ENCODE data around the gene GORAB.

GORAB gene

DNA sequence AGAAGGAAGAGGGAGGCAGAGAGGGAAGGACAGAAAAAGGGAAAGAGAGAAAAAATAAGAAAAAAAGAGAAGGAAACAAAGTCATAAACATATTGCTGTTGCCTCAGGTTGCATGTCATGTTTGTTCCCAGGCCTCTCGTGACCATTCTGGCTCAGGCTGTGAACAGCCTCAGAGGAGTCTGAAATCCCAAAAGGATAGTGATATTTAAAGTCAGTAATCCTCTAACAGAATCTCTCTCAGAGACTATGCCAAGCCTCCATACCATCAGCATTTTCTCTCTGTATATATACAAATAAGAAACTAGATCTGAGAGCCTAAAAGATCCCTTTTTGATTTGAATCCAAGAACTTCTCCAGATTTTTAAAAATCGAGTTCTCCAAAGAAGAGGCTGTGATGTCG is 35.2 kb downstream of the GORAB start:
- WGBS: 91% methylated on average over 3 of the region's 3 CpGs
- Histone ChIP-seq H3K36me3 (ENCODE audit: insufficient read depth, low read length) (no peaks in the 10 kb centered on the region), H3K4me1 (ENCODE audit: insufficient read depth, low read length) (peaks cover 26% of the 10 kb centered on the region), H3K27ac (ENCODE audit: low read depth, low read length) (no peak overlapping the region), H3K4me3 (ENCODE audit: low read length) (no peak overlapping the region), H3K27me3 (ENCODE audit: insufficient read depth, low read length) (no peaks in the 10 kb centered on the region), H3K9me3 (ENCODE audit: insufficient read depth, low read depth, low read length) (no peaks in the 10 kb centered on the region), H3K9ac (ENCODE audit: low read depth, low read length) (no peak overlapping the region)

DNA sequence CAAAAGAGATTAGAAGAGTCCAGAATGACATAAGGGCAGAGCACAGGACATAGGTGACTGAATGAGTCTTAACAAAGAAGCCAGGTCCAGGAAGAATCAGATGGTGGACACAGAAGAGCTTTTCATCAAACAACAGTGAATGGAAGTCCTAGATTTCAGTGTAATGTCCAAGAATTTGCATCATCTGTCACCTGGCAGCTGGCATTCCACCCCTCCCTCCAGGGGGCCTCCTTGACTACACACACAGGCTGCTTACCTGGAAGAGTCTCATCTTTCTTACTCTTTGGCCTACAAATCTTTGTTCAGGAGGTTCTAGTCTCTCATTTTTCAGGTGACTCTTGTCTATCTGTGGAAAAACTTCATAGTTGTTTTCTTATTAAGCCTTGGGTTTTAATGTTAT is 36.2 kb downstream of the GORAB start:
- Histone ChIP-seq H3K27ac (ENCODE audit: low read depth, low read length) (no peak overlapping the region), H3K4me3 (ENCODE audit: low read length) (no peak overlapping the region), H3K9ac (ENCODE audit: low read depth, low read length) (no peak overlapping the region)

DNA sequence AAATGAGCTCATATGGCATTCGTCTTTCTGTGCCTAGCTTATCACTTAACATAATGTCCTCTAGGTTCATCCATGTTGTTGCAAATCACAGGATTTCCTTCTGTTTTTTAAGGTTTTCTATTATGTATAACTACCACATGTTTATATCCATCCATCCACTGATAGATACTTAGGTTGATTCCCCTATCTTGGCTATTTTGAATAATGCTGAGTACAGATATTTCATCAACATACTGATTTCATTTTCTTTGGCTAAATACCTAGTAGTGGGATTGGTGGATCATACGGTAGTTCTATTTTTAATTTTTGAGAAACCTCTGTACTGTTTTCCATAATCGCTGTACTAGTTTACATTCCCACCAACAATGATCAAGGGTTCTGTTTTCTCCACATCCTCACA is 45.0 kb downstream of the GORAB start:
- H3K4me3 ChIP-seq (ENCODE audit: low read length): no peak overlapping the region
- H3K4me1 ChIP-seq (ENCODE audit: insufficient read depth, low read length): peaks cover 20% of the 10 kb centered on the region
- H3K36me3 ChIP-seq (ENCODE audit: insufficient read depth, low read length): no peaks in the 10 kb centered on the region
- WGBS: 94% methylated on average over 2 of the region's 3 CpGs
- H3K27ac ChIP-seq (ENCODE audit: low read depth, low read length): no peak overlapping the region
- H3K9ac ChIP-seq (ENCODE audit: low read depth, low read length): no peak overlapping the region
- H3K9me3 ChIP-seq (ENCODE audit: insufficient read depth, low read depth, low read length): no peaks in the 10 kb centered on the region
- H3K27me3 ChIP-seq (ENCODE audit: insufficient read depth, low read length): no peaks in the 10 kb centered on the region

More for the DNA sequence above, 36.2 kb downstream of the GORAB start:
- no peaks in the 10 kb centered on the region for H3K36me3 ChIP-seq (ENCODE audit: insufficient read depth, low read length)
- H3K27me3 ChIP-seq (ENCODE audit: insufficient read depth, low read length): no peaks in the 10 kb centered on the region
- no peaks in the 10 kb centered on the region for H3K9me3 ChIP-seq (ENCODE audit: insufficient read depth, low read depth, low read length)
- peaks cover 16% of the 10 kb centered on the region for H3K4me1 ChIP-seq (ENCODE audit: insufficient read depth, low read length)

DNA sequence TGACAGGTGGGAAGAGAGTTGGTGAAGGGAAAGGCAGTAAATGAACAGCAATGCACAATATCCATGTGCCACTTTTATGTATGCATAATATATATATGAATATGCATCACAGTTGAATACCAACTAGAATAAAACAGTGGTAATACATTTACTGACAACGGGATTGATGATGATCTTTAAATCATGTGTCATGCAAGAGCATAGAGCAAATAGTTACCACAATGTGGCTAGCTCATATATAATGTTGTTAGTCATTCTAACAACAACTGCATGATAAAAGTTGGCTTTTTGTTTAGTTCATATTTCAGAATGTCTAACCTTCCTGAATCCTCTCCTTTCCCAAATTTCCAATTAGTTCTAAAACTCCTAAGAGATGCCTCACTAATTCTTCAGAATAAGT is 46.4 kb downstream of the GORAB start:
- Histone ChIP-seq H3K36me3 (ENCODE audit: insufficient read depth, low read length) (no peaks in the 10 kb centered on the region), H3K9me3 (ENCODE audit: insufficient read depth, low read depth, low read length) (no peaks in the 10 kb centered on the region), H3K4me3 (ENCODE audit: low read length) (no peak overlapping the region), H3K4me1 (ENCODE audit: insufficient read depth, low read length) (peaks cover 20% of the 10 kb centered on the region), H3K27ac (ENCODE audit: low read depth, low read length) (no peak overlapping the region), H3K9ac (ENCODE audit: low read depth, low read length) (no peak overlapping the region), H3K27me3 (ENCODE audit: insufficient read depth, low read length) (peaks cover 4% of the 10 kb centered on the region)
- WGBS: 100% methylated on average over 1 of the region's 1 CpG

DNA sequence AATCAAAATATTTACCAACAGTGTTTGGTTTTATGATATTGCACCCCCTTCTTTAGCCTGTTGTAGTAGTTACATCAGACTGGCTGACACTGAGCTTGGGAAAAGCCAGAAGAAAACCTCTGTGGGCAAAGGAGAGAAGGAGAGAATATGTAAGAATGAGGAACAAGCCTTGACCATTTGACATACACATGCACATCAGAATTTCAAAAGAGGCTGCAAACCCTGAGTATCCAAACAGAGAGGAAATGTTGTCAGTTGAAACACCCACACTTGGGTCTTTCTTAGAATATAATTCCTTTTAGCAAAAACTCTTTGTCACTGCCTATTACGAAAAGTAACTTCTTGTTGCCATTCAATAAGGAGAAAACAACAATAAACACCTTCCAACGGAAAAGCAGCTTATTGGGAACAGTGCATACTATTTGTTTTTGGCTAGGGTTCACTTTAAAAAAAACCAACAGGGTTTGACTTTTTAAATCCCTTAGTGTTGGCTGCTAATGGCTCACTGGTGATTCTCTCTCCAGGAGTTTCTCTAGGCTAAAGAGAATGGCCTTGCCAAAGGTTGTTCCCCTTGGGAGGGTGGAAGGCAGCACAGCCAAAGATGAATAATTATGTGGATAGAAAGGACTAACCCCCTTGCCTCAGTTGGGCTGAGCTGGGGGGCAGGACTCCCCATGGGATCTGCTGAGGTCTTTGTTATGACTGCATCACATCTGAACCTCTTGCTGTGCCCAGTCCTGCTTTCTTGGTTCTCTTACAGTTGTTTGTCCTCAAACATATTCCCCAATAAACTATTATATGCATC is 48.9 kb downstream of the GORAB start:
- Histone ChIP-seq H3K27me3 (ENCODE audit: insufficient read depth, low read length) (peaks cover 29% of the 10 kb centered on the region), H3K9me3 (ENCODE audit: insufficient read depth, low read depth, low read length) (no peaks in the 10 kb centered on the region), H3K4me1 (ENCODE audit: insufficient read depth, low read length) (peaks cover 25% of the 10 kb centered on the region), H3K36me3 (ENCODE audit: insufficient read depth, low read length) (no peaks in the 10 kb centered on the region), H3K4me3 (ENCODE audit: low read length) (no peak overlapping the region), H3K9ac (ENCODE audit: low read depth, low read length) (no peak overlapping the region), H3K27ac (ENCODE audit: low read depth, low read length) (no peak overlapping the region; the same call in 1 of the 2 replicates)
- WGBS: 35% methylated on average over 2 of the region's 2 CpGs

DNA sequence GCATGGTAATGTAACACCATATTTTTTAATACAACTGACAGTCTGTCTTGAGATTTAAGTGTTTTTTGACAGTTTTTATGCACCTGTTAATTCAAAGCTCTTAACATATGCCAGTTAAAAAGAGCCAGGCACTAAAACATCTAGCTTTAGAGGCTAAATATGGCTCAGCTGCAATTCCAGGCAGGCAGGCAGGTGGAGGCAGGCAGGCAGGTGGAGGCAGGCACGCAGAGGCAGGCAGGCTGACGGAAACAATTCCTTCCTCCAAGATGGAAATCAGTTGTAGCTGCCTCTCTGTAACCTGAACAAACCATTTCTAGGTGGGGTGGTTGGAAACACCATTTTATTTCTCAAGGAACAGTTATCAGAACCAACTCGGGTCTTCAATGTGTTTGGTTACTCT is 51.2 kb downstream of the GORAB start:
- WGBS: 81% methylated on average over 3 of the region's 3 CpGs
- H3K9me3 ChIP-seq (ENCODE audit: insufficient read depth, low read depth, low read length): no peaks in the 10 kb centered on the region
- H3K36me3 ChIP-seq (ENCODE audit: insufficient read depth, low read length): no peaks in the 10 kb centered on the region
- H3K27me3 ChIP-seq (ENCODE audit: insufficient read depth, low read length): peaks cover 52% of the 10 kb centered on the region
- no peak overlapping the region for H3K4me3 ChIP-seq (ENCODE audit: low read length)
- H3K4me1 ChIP-seq (ENCODE audit: insufficient read depth, low read length): peaks cover 41% of the 10 kb centered on the region
- no peak overlapping the region for H3K9ac ChIP-seq (ENCODE audit: low read depth, low read length)
- no peak overlapping the region for H3K27ac ChIP-seq (ENCODE audit: low read depth, low read length)

DNA sequence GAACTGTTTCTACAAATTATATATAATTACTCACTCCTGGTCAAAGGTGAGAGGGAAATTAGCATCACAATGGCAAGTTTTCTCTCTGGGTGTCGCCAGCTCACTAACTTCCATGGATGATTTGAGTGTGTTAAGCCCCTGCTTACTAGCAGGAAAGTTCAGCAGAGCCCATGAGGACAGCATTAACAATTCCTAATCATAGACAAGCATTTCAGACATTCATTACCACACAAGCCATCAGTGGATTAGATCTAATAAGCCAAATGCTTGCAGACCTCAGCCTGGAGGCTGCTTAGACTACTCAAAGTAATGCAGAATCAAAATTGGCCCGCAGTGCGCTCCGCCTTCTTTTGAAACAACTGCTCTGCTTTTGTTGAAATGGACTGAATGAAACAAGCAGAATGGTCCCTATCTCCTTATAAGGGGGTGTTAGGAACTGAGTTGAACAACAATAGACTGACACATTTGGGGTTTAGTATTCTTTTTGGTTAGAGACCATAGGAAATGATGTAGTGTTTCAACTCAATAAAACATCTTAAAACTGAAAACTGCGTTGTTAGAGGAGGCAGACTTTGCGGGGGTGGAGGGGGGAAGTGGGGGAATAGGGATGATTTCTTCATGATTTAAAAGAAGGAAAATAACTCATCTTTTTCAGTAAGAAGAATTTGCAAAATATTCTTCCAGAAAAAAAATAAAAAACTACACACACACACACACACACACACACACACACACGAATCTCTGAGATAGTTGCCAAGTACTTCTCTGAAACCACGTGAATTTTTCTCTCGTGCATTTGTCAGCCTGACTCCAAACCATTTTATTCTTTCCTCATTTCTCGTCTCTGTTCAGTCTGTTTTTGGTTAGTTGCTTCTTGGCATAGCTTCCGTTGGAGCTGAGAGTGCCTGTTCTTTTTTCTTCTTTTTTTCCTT is 54.6 kb downstream of the GORAB start:
- Histone ChIP-seq H3K27ac (ENCODE audit: low read depth, low read length) (no peak overlapping the region), H3K9ac (ENCODE audit: low read depth, low read length) (no peak overlapping the region), H3K4me1 (ENCODE audit: insufficient read depth, low read length) (peaks cover 20% of the 10 kb centered on the region; the same call in 1 of the 2 replicates), H3K27me3 (ENCODE audit: insufficient read depth, low read length) (peaks cover 84% of the 10 kb centered on the region), H3K4me3 (ENCODE audit: low read length) (no peak overlapping the region), H3K9me3 (ENCODE audit: insufficient read depth, low read depth, low read length) (no peaks in the 10 kb centered on the region), H3K36me3 (ENCODE audit: insufficient read depth, low read length) (no peaks in the 10 kb centered on the region)
- 39% methylated on average over 9 of the region's 11 CpGs for WGBS

DNA sequence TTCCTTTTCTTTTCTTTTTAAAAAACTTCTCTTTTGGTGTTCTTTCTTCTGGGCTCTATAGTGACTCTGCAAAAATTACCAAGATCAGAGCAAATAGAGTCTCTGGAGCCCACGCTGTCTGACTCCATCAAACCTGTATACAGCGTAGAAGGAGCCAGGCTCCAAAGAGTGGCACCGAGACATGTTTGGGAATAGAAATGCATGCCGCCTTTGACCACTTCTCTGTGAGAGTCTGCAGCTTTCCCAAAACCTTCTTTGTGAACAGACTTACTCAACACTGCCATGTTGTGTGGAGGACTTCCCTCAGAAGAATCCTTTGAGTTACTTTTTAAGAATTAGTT is 55.3 kb downstream of the GORAB start:
- Histone ChIP-seq H3K27ac (ENCODE audit: low read depth, low read length) (no peak overlapping the region), H3K9me3 (ENCODE audit: insufficient read depth, low read depth, low read length) (no peaks in the 10 kb centered on the region), H3K36me3 (ENCODE audit: insufficient read depth, low read length) (no peaks in the 10 kb centered on the region), H3K4me1 (ENCODE audit: insufficient read depth, low read length) (peaks cover 20% of the 10 kb centered on the region; the same call in 1 of the 2 replicates), H3K4me3 (ENCODE audit: low read length) (no peak overlapping the region), H3K9ac (ENCODE audit: low read depth, low read length) (no peak overlapping the region), H3K27me3 (ENCODE audit: insufficient read depth, low read length) (peaks cover 84% of the 10 kb centered on the region)
- 88% methylated on average over 4 of the region's 4 CpGs for WGBS

DNA sequence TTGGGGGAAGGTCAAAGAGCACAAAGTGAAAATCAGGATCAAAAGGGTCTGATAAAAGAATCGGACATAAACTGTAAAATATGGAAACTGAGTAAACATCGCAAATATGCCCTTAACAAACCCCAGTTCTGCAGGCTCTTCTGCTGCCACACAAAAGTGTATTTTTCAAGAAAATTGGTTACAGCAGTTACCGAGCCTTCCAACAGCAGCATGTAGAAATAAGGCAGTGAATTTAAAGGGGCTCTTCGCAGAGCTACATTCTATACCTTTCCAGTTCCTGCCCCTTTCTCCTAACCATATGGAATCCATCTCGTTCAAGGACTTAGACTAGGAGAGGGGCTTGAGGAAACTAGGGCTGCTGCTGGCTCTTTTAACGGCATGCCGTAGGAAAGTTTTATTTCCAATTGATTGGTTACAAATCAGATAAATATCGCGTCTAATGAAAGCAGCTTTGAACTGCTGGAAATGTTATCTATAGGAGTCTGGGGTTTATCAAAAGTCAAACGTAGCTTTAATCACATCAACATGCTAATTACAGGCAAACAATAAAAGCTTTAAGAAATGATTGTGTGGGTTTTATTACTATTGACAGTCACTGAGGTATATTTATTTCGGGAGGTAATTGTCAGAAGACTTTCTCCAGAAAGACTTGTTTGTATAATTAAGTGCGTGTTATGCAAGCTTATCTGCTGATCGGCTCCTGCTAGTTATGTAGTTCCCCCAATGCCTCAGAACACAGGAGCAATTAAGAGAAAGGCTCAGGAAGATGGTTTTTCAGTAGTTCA is 59.1 kb downstream of the GORAB start:
- Histone ChIP-seq H3K27me3 (ENCODE audit: insufficient read depth, low read length) (peaks cover 52% of the 10 kb centered on the region), H3K4me1 (ENCODE audit: insufficient read depth, low read length) (peaks cover 12% of the 10 kb centered on the region; the same call in 1 of the 2 replicates), H3K4me3 (ENCODE audit: low read length) (no peak overlapping the region), H3K27ac (ENCODE audit: low read depth, low read length) (no peak overlapping the region), H3K36me3 (ENCODE audit: insufficient read depth, low read length) (no peaks in the 10 kb centered on the region), H3K9ac (ENCODE audit: low read depth, low read length) (no peak overlapping the region), H3K9me3 (ENCODE audit: insufficient read depth, low read depth, low read length) (no peaks in the 10 kb centered on the region)
- WGBS: 87% methylated on average over 12 of the region's 13 CpGs

DNA sequence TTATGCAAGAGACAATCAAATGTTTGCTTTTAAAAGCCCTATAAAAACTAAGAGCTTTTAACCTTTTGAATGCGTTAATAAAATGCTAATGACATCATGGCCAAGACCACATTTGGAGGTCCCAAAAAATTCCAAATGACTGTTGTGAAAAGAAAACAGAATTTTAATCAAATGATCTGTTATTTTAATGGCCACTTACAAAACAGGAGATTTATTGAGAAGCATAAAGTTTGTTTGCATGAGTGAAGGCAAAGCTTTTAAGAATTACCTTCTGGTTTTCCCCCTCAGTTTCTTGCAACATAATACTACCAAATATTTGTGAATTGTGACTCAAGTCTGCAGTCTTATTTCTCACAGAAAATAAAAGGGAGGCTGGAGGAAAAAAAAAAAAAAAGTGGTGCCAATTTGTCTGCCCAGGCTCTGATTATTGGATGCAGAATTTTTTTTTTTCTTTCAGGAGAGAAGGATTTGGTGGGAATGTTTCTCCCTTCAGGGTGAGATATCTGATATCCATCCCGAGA is 60.7 kb downstream of the GORAB start:
- Histone ChIP-seq H3K27me3 (ENCODE audit: insufficient read depth, low read length) (peaks cover 37% of the 10 kb centered on the region), H3K27ac (ENCODE audit: low read depth, low read length) (no peak overlapping the region), H3K36me3 (ENCODE audit: insufficient read depth, low read length) (no peaks in the 10 kb centered on the region), H3K9ac (ENCODE audit: low read depth, low read length) (no peak overlapping the region), H3K9me3 (ENCODE audit: insufficient read depth, low read depth, low read length) (no peaks in the 10 kb centered on the region), H3K4me3 (ENCODE audit: low read length) (no peak overlapping the region), H3K4me1 (ENCODE audit: insufficient read depth, low read length) (no peaks in the 10 kb centered on the region)
- 98% methylated on average over 2 of the region's 2 CpGs for WGBS

Measured in HUES64 (cell line).